Measurements from ENCODE around the gene RADX. TPM values are rescaled to one million over a fixed set of nuclear protein-coding genes. Genes with fewer than 3 reads are reported as not detected.
A peak's percentile ranks its signal among the peaks of the same experiment; 100 is the strongest.

Gene RADX
- total and polyA plus RNA-seq, 2 of the 13 experiments (the other 11 are each of a cell fraction or from before 2014, with no cell fraction given): 1.1 to 2.7 TPM

DNA sequence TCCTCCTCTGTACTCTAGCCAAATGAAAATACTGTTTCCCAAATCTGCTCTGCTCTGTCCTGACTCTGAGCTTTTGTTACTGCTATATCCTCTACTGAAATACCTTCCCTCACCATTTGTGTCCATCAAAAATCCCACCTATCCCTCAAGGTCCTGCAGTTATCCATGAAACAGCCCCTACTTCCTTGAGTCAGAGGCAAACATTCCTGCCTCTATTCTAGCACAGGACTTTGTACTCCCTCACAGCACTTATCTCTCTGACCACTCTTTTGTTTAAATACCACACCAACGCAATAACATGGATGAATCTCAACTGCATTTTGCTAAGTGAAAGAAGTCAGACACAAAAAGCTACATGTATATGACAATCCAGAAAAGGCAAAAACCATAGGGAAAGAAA, 104.2 kb downstream of the RADX start (continued):
- TF ChIP-seq IKZF4 (CRISPR knock-in tag; IDR thresholded peaks at IDR 0.05; ENCODE audit: borderline replicate concordance, low read depth, not compliant biosample characterization): no peak
- TF ChIP-seq, protein P1, sequence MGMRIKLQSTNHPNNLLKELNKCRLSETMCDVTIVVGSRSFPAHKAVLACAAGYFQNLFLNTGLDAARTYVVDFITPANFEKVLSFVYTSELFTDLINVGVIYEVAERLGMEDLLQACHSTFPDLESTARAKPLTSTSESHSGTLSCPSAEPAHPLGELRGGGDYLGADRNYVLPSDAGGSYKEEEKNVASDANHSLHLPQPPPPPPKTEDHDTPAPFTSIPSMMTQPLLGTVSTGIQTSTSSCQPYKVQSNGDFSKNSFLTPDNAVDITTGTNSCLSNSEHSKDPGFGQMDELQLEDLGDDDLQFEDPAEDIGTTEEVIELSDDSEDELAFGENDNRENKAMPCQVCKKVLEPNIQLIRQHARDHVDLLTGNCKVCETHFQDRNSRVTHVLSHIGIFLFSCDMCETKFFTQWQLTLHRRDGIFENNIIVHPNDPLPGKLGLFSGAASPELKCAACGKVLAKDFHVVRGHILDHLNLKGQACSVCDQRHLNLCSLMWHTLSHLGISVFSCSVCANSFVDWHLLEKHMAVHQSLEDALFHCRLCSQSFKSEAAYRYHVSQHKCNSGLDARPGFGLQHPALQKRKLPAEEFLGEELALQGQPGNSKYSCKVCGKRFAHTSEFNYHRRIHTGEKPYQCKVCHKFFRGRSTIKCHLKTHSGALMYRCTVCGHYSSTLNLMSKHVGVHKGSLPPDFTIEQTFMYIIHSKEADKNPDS (CRISPR knock-in tag; IDR thresholded peaks at IDR 0.05): no peak
- TF ChIP-seq FOXP1 (IDR thresholded peaks at IDR 0.05): no peak
- TF ChIP-seq FOXP1 (CRISPR knock-in tag; IDR thresholded peaks at IDR 0.05): 0 out of 2 replicates have a peak, but pooled peaks have one; percentile 26
- peak; percentile 41; the same call in 1 of the 2 replicates for TF ChIP-seq SAP130 (CRISPR knock-in tag; IDR thresholded peaks at IDR 0.05; ENCODE audit: low read depth)
- TF ChIP-seq AHDC1 (CRISPR knock-in tag; IDR thresholded peaks at IDR 0.05; ENCODE audit: borderline replicate concordance): peak; percentile 30; the same call in 1 of the 2 replicates
- TF ChIP-seq RCOR2 (CRISPR knock-in tag; IDR thresholded peaks at IDR 0.05): 0 out of 2 replicates have a peak, but pooled peaks have one; percentile 15
- TF ChIP-seq GATAD2A (CRISPR knock-in tag; IDR thresholded peaks at IDR 0.05): peak; percentile 66
- TF ChIP-seq, protein P2, sequence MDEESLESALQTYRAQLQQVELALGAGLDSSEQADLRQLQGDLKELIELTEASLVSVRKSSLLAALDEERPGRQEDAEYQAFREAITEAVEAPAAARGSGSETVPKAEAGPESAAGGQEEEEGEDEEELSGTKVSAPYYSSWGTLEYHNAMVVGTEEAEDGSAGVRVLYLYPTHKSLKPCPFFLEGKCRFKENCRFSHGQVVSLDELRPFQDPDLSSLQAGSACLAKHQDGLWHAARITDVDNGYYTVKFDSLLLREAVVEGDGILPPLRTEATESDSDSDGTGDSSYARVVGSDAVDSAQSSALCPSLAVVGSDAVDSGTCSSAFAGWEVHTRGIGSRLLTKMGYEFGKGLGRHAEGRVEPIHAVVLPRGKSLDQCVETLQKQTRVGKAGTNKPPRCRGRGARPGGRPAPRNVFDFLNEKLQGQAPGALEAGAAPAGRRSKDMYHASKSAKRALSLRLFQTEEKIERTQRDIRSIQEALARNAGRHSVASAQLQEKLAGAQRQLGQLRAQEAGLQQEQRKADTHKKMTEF (CRISPR knock-in tag; IDR thresholded peaks at IDR 0.05): peak; percentile 53
- TF ChIP-seq, protein P3, sequence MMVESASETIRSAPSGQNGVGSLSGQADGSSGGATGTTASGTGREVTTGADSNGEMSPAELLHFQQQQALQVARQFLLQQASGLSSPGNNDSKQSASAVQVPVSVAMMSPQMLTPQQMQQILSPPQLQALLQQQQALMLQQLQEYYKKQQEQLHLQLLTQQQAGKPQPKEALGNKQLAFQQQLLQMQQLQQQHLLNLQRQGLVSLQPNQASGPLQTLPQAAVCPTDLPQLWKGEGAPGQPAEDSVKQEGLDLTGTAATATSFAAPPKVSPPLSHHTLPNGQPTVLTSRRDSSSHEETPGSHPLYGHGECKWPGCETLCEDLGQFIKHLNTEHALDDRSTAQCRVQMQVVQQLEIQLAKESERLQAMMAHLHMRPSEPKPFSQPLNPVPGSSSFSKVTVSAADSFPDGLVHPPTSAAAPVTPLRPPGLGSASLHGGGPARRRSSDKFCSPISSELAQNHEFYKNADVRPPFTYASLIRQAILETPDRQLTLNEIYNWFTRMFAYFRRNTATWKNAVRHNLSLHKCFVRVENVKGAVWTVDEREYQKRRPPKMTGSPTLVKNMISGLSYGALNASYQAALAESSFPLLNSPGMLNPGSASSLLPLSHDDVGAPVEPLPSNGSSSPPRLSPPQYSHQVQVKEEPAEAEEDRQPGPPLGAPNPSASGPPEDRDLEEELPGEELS (CRISPR knock-in tag; IDR thresholded peaks at IDR 0.05): 0 out of 2 replicates have a peak, but pooled peaks have one; percentile 38
- TF ChIP-seq, protein P4, sequence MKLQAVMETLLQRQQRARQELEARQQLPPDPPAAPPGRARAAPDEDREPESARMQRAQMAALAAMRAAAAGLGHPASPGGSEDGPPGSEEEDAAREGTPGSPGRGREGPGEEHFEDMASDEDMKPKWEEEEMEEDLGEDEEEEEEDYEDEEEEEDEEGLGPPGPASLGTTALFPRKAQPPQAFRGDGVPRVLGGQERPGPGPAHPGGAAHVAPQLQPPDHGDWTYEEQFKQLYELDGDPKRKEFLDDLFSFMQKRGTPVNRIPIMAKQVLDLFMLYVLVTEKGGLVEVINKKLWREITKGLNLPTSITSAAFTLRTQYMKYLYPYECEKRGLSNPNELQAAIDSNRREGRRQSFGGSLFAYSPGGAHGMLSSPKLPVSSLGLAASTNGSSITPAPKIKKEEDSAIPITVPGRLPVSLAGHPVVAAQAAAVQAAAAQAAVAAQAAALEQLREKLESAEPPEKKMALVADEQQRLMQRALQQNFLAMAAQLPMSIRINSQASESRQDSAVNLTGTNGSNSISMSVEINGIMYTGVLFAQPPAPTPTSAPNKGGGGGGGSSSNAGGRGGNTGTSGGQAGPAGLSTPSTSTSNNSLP (IDR thresholded peaks at IDR 0.05; ENCODE audit: low read depth, low read length): 0 out of 2 replicates have a peak, but pooled peaks have one; percentile 12
- TF ChIP-seq GZF1 (CRISPR knock-in tag; IDR thresholded peaks at IDR 0.05): no peak
- TF ChIP-seq PHF21A (CRISPR knock-in tag; IDR thresholded peaks at IDR 0.05): peak; percentile 49; the same call in 1 of the 2 replicates
- TF ChIP-seq SOX5 (CRISPR knock-in tag; IDR thresholded peaks at IDR 0.05; ENCODE audit: borderline replicate concordance): peak; percentile 63; the same call in 1 of the 2 replicates
- no peak for TF ChIP-seq ZNF124 (CRISPR knock-in tag; IDR thresholded peaks at IDR 0.05)
- TF ChIP-seq HMG20A (CRISPR knock-in tag; IDR thresholded peaks at IDR 0.05; ENCODE audit: borderline replicate concordance): peak; percentile 36; the same call in 1 of the 2 replicates
- peak; percentile 42; the same call in 1 of the 2 replicates for TF ChIP-seq ZNF644 (CRISPR knock-in tag; IDR thresholded peaks at IDR 0.05; ENCODE audit: low read depth)
- no peak for TF ChIP-seq TOE1 (CRISPR knock-in tag; IDR thresholded peaks at IDR 0.05)
